Progenitor cell of endocrine pancreas (in vitro differentiated cells): ENCODE results near the gene ASB16. TPM values are rescaled to one million over a fixed set of nuclear protein-coding genes. Genes with fewer than 3 reads are reported as not detected.
A peak's percentile ranks its signal among the peaks of the same experiment; 100 is the strongest.
"Not testable (repeated sequence)": the region's sequence is repeated elsewhere in the genome, so short reads cannot be mapped to it uniquely, and the experiment has no call there.

Source experiments
- DNase-seq: peaks from one replicate; pipeline ENCODE4 v3.0.0; 2021; ENCODE audit warnings: low spot score; ENCODE audit not compliant: unreplicated experiment
- H3K27ac Mint-ChIP-seq: 2 replicates; pipeline ENCODE4 v1.8.0; 2021; ENCODE audit warnings: mild to moderate bottlenecking, moderate library complexity, mixed read lengths
- H3K27me3 Mint-ChIP-seq: 2 replicates; pipeline ENCODE4 v1.8.0; 2021; ENCODE audit warnings: mixed read lengths
- H3K36me3 Mint-ChIP-seq: 2 replicates; pipeline ENCODE4 v1.8.0; 2022; ENCODE audit warnings: mixed read lengths; ENCODE audit not compliant: insufficient read depth
- H3K4me1 Mint-ChIP-seq: 2 replicates; pipeline ENCODE4 v1.8.0; 2021; ENCODE audit warnings: low read depth, mixed read lengths
- H3K4me3 Mint-ChIP-seq: 2 replicates; pipeline ENCODE4 v1.8.0; 2021; ENCODE audit warnings: low read depth, mild to moderate bottlenecking, moderate library complexity, mixed read lengths
- H3K9me3 Mint-ChIP-seq: 2 replicates; pipeline ENCODE4 v1.8.0; 2021; ENCODE audit warnings: low read depth, mixed read lengths
- CTCF ChIP-seq: fragments of 200-600 bp; sonication (generic); IDR thresholded peaks from one replicate; pipeline ENCODE4 v1.5.0; 2021; ENCODE audit warnings: antibody characterized with exemption, mild to moderate bottlenecking; ENCODE audit not compliant: unreplicated experiment
- total RNA-seq: library from RNA; stranded (reverse); gene quantifications from 2 replicates; pipeline ENCODE4 v1.2.1, GENCODE V29; 2021

Gene ASB16
- total RNA-seq, 1 donor from 2014 or later = 0.89 TPM

GRCh38 chr17:44123356-44124117 is 47.0 kb upstream of the ASB16 start, which contains the start of gene HDAC5:
Gene HDAC5, minus strand, starts transcription at chr17:44123641. Its CDS starts 6,126 bp downstream, at chr17:44117515.
- no peaks in the 10 kb centered on the region for H3K36me3 Mint-ChIP-seq
- peak; percentile 89 for DNase-seq
- H3K27ac Mint-ChIP-seq = peak within 1 kb of the TSS; percentile 96
- H3K4me3 Mint-ChIP-seq = peak within 1 kb of the TSS; percentile 92
- peaks cover 16% of the 10 kb centered on the region for H3K4me1 Mint-ChIP-seq
- peak; percentile 62 for TF ChIP-seq CTCF
- H3K9me3 Mint-ChIP-seq = no peaks in the 10 kb centered on the region
- no peaks in the 10 kb centered on the region for H3K27me3 Mint-ChIP-seq

GRCh38 chr17:44124118-44124438 is 46.4 kb upstream of the ASB16 start:
- Mint-ChIP-seq H3K36me3 (no peaks in the 10 kb centered on the region), H3K9me3 (no peaks in the 10 kb centered on the region), H3K27me3 (no peaks in the 10 kb centered on the region), H3K4me3 (peak overlapping the region; percentile 92), H3K27ac (peak overlapping the region; percentile 96), H3K4me1 (peaks cover 16% of the 10 kb centered on the region)
- TF ChIP-seq CTCF = no peak
- no peak for DNase-seq

GRCh38 chr17:44128383-44128782 is 42.1 kb upstream of the ASB16 start:
- no peak overlapping the region for H3K27ac Mint-ChIP-seq

GRCh38 chr17:44130693-44131349 is 39.7 kb upstream of the ASB16 start:
- H3K36me3 Mint-ChIP-seq = no peaks in the 10 kb centered on the region
- H3K4me1 Mint-ChIP-seq = no peaks in the 10 kb centered on the region
- no peak overlapping the region for H3K4me3 Mint-ChIP-seq
- no peak for DNase-seq
- TF ChIP-seq CTCF = no peak
- H3K9me3 Mint-ChIP-seq = no peaks in the 10 kb centered on the region
- H3K27ac Mint-ChIP-seq = no peak overlapping the region
- no peaks in the 10 kb centered on the region for H3K27me3 Mint-ChIP-seq

More at GRCh38 chr17:44128383-44128782, 42.1 kb upstream of the ASB16 start:
- Mint-ChIP-seq H3K9me3 (no peaks in the 10 kb centered on the region), H3K4me1 (peaks cover 5% of the 10 kb centered on the region), H3K27me3 (no peaks in the 10 kb centered on the region), H3K4me3 (no peak overlapping the region), H3K36me3 (no peaks in the 10 kb centered on the region)
- no peak for DNase-seq
- no peak for TF ChIP-seq CTCF

GRCh38 chr17:44131372-44131771 is 39.1 kb upstream of the ASB16 start:
- H3K4me3 Mint-ChIP-seq, H3K4me1 Mint-ChIP-seq, H3K9me3 Mint-ChIP-seq, H3K36me3 Mint-ChIP-seq, DNase-seq, H3K27ac Mint-ChIP-seq, H3K27me3 Mint-ChIP-seq: not testable (repeated sequence)
